Right lobe of liver (tissue), 4 donors: ENCODE measurements around the gene STK33.

Source experiments
- POLR2A ChIP-seq: fragments of 450-650 bp; IDR thresholded peaks from one replicate; pipeline ENCODE4 v1.6.1; 2017; ENCODE audit warnings: antibody characterized with exemption, mild to moderate bottlenecking
- TF ChIP-seq, protein P1 (sequence below), 4 donors: fragments of 200-600 bp in 3 of 4; fragments of 450-650 bp in 1 of 4; IDR thresholded peaks; one replicate each; pipeline versions ENCODE4 v1.5.1 to v1.8.0; 2016 to 2022; ENCODE audit warnings: antibody characterized with exemption in 4 of 4, mild to moderate bottlenecking in 2 of 4
- donor health status: DM: no; HTN: no; CAD: no.
- donor health status: DM: no; HTN: no; CAD: no.
- donor health status: DM: no; HTN: yes; CAD: no.

DNA sequence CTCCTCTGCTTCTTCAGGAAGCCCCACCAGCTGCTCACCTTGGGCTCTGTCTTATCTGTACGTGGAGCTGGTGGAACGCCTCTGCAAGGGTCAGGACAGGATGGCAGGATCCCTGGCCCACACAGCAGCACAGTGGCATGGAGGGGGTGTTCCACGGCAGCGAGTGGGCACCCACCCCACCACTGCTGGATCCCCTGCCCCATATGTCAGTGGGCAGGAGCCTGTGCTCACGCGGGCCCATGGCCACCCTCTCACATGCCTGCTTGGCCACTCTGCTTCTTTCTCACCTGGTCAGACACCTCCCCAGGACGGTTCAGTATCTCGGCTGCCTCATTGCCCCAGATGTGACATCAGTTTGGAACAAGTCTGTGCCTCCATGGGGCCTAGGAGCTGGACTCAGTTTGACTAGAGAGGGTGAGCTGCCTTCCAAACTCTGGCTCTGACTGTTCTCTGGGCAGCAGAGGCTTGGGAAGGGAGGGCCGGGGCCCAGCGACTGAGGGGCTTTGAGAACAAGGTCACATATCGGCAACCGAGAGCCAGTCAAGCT lies 232.3 kb downstream of the STK33 start:
- TF ChIP-seq, protein P1, sequence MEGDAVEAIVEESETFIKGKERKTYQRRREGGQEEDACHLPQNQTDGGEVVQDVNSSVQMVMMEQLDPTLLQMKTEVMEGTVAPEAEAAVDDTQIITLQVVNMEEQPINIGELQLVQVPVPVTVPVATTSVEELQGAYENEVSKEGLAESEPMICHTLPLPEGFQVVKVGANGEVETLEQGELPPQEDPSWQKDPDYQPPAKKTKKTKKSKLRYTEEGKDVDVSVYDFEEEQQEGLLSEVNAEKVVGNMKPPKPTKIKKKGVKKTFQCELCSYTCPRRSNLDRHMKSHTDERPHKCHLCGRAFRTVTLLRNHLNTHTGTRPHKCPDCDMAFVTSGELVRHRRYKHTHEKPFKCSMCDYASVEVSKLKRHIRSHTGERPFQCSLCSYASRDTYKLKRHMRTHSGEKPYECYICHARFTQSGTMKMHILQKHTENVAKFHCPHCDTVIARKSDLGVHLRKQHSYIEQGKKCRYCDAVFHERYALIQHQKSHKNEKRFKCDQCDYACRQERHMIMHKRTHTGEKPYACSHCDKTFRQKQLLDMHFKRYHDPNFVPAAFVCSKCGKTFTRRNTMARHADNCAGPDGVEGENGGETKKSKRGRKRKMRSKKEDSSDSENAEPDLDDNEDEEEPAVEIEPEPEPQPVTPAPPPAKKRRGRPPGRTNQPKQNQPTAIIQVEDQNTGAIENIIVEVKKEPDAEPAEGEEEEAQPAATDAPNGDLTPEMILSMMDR (IDR thresholded peaks at IDR 0.05), result no peak
- TF ChIP-seq POLR2A, result no peak
